GM12872 (cell line): ENCODE measurements around the gene DMRTA2.
A peak's percentile ranks its signal among the peaks of the same experiment; 100 is the strongest.

Experiments
- TF ChIP-seq, protein P1 (sequence below): IDR thresholded peaks from 3 replicates; pipeline ENCODE4 v1.5.1; 2011; ENCODE audit warnings: low read depth, mild to moderate bottlenecking, low read length, moderate library complexity; ENCODE audit not compliant: insufficient read depth

DMRTA2 gene

DNA sequence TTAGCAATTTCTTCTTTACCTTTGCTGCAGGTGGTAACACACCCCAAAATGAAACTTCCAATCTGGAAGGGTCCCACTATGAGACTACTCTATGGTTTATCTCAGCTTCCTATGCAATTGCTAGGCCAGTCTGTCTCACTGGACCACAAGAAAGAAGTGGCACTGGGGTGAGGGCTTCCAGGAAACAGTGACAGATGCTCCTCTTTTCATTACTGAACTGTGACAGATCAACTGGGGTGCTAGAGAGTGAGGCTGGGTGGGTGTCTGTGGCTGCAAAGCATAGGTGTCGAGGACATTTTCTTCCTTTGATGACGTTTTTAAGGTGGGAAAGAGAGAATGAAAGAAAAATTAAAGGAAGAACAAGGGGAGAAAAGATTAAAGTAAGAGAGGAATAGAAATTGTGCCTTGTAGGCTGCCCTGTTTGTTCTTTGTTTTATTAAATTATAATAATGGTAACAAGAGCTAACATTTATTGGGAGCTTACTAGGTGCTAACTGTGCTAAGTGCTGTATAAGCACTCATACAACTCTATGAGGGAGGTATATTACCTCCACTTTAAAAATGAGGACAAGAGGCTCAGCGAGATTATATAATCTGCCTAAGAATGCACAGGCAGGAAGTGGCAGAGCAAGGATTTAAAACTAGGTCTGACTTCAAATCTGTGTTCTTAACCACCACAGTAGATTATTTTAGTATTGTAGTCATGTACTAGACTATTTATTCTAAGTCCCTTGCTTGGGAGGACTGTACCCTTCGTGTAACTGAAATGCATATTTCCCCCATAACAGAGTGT is 27.8 kb upstream of the DMRTA2 start:
- TF ChIP-seq, protein P1, sequence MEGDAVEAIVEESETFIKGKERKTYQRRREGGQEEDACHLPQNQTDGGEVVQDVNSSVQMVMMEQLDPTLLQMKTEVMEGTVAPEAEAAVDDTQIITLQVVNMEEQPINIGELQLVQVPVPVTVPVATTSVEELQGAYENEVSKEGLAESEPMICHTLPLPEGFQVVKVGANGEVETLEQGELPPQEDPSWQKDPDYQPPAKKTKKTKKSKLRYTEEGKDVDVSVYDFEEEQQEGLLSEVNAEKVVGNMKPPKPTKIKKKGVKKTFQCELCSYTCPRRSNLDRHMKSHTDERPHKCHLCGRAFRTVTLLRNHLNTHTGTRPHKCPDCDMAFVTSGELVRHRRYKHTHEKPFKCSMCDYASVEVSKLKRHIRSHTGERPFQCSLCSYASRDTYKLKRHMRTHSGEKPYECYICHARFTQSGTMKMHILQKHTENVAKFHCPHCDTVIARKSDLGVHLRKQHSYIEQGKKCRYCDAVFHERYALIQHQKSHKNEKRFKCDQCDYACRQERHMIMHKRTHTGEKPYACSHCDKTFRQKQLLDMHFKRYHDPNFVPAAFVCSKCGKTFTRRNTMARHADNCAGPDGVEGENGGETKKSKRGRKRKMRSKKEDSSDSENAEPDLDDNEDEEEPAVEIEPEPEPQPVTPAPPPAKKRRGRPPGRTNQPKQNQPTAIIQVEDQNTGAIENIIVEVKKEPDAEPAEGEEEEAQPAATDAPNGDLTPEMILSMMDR: no peak

DNA sequence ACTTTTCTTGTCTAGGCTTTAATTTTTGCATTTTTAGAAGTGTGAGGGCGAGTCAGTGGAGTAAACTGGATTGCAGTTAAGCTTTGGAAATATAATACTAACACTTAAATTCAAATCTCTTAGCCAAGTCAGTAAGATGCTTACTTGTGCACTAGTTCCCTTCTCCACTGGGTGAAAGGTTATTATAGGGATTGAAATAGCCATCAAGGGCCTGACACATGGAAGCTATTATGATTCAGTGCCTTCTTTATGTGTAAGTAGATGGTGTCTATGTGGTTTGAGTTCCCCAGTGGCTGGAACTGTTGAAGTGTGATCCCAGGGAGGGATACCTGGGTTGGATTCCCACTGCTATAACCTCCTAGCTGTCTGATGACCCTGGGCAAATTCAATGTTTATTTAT is 24.7 kb upstream of the DMRTA2 start:
- TF ChIP-seq, protein P1: no peak

DNA sequence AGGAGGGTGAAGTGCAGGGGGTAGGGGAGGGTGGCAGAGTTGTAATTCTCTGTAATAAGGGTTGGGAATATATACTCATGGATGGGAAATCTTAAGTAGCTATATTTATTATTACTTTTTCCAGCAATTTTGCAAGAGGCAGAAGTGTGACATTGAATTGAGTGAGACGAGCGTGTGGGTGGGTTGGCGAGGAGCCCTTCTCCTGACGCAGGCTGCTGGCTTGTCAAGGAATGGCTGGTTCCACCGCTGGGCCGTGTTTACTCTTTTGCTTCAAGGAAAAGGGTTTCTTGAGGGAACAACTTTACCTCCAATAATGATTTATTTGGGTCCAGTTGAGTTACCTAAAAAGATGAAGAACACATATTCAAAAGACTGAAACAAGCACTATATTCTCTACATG is 17.9 kb upstream of the DMRTA2 start:
- TF ChIP-seq, protein P1: no peak

DNA sequence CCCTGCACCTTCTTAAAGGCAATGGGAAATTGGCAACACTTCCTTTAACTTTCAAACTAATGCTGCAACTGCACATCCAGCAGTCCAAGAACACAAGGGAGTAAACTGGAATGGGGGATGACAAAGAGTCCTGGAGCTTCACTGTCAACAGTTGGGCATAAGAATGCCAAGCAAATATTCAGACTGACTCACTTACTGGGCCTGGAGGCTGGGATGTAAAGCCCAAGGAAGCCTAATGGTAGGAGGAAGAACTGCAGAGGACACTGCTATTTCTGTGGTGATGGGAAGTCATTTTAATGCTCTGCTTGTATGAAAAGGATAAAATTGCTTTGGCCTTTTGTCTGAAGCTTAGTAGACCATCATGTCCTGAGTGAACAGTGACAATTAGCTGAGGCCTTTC is 15.7 kb upstream of the DMRTA2 start:
- TF ChIP-seq, protein P1: peak; percentile 29; the same call in 1 of the 3 replicates

DNA sequence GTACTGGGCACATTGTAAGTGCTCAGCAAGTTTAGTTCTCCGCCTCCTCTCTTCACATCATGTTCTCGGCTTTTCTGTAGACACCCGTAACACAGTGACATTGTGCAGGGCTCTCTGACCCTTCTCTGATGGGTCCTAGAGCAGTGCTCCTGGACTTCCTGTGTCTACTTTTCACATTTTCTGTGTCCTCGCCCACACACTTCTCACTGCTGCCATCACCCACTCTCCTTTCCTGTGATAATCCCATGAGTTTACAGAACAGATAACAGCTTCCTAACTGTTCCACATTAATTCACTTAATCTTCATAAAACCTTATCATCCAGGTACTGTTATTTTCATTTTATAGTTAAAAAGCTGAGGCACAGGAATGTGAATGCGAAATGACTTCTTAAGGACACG is 13.2 kb upstream of the DMRTA2 start:
- TF ChIP-seq, protein P1: no peak

DNA sequence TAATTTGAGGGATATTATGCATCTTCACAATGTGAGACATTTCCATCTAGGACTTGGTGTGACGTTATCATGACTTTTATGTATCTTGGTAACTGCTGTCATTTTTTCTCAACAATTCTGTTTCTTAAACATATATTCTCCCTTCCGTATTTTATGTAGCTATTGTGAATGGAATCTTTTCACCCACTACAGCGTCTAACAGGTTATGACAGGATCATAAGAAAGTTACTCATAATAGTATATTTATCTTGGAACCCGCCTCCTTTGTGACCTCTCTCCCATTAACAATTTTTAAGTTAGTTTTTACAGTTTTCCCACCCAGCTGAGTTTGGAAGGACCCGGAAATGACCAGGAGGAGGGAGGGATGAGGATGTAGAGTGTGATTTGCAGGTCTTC is 6.8 kb upstream of the DMRTA2 start:
- TF ChIP-seq, protein P1: no peak

DNA sequence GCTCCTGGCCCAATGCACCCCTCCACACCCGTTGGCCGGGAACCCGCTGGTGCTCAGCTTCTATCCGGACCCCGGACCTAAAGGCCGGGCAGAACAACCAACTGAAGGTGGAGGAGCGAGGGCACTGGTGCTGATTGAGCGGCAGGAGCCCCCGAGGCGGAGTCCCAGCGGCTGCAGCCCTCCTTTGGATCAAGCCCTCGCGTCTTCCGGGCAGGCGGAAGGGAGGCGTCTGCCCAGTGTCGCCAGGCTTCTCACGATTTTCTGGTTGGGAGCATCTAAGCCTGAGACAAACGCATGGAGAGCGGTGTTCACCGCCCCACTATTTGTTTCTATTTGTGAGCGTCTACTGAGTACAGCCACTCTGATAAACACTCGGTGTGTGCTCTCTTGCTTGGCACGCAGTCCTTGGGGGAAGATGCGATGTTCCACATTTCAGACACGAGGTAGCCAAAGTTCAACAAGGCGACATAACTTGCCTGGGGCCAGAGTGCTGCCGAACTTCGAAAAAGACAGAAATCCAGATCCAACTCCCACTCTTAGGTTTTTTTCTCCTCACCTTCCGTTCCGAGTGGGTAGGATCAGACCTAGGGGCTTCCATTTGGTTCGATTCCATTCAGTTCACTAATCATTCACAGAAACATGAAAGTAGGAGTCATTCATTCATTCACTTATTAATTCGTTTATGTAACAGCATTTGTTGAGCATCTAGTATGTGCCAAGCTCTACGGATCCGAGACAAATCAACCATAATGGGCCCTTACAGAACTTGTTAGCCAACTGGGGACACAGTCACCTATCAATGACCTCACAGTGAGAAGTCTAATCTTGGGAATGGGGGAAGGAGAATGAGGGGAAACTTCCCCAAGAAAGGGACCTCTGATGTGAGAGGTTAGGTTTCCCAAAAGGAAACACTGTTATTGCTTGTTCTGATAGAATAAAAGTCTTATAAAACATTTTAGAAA is 4.9 kb upstream of the DMRTA2 start:
- TF ChIP-seq, protein P1: no peak
